Measurements from ENCODE around the gene SPO11. TPM values are rescaled to one million over a fixed set of nuclear protein-coding genes. Genes with fewer than 3 reads are reported as not detected.

Gene SPO11
- total RNA-seq, 2 donors from 2014 or later: not detected

Small RNAs within 50 kb of the gene (microRNA-seq; reads per million reads assigned to microRNA genes)
- 0 reads per million in 2 donors for gene MIR4325 (ENCODE audit: borderline microRNAs expressed in 2 of 2)

Other genes with a start within 250 kb of the SPO11 start
- gene BMP7, start 63.2 kb upstream of the SPO11 start, total RNA-seq: under 1 TPM in 1 of 2 donors, not detected in 1; 0.65 TPM
- gene RAE1, start 21.5 kb downstream of the SPO11 start, total RNA-seq: 10 to 100 TPM; 10.6 to 14.3 TPM
- 10 to 100 TPM; 26.5 to 32.7 TPM for gene RBM38, start 61.6 kb downstream of the SPO11 start, total RNA-seq
- gene CTCFL, start 195.3 kb downstream of the SPO11 start, total RNA-seq: not detected
- under 1 TPM; 0.57 to 0.93 TPM for gene PCK1, start 231.3 kb downstream of the SPO11 start, total RNA-seq

Data from posterior vena cava (tissue), 2 donors.